ENCODE data around the gene PPP1R13B. TPM values are rescaled to one million over a fixed set of nuclear protein-coding genes. Genes with fewer than 3 reads are reported as not detected.
A peak's percentile ranks its signal among the peaks of the same experiment; 100 is the strongest.

Gene PPP1R13B
- total RNA-seq, 2 donors from 2014 or later = 11.7 to 12.1 TPM

DNA sequence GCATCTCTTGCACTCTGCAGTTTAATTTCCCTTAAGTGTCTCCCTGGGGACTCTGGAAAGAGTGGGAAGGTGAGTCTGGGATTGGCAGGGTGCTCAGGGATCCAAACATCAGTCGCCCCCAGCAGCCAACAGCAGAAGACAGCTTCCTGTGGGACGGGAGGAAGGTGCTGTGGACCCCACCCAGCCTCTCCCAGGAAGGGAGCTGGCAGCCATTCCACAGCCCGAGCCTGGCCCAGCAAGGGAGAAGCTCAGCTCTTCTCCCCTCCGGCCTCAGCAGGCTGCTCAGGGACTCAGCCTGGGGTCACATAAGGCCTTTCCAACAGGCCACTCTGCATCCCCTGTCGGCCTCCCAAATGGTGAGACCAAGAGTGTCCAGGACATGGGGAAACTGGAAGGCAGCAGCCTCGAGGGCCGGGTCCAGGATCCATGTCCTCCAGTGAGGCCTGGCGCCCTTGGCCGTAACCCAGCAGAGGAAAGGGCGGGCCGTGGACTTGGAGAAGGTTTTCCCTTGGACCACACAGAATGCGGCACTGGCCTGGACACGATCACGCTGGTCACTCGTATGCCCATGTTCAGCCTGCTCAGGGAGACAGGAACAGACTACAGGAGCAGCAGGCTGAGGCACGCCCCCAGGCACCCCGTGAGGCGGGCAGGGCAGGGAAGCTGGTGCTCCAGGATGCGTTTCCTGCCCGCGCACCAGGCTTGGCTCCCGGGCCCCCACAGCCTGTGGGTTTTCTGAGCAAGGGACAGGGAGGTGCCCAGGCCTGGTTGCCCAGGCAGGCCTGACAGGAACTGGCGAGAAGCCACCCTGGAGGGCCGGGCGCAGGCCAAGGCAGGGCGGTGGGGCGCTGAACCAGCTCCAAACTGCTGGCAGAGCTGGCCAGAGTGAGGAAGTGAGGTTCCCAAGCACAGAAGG is 135.6 kb downstream of the PPP1R13B start:
- Mint-ChIP-seq H3K9me3 (no peaks in the 10 kb centered on the region), H3K36me3 (peaks cover 0 to 7% of the 10 kb centered on the region in 2 donors), H3K27ac (peak overlapping the region in 1 of 2 donors; percentile 77)
- ATAC-seq (no peak), DNase-seq (ENCODE audit: low spot score in 2 of 2) (no peak)

DNA sequence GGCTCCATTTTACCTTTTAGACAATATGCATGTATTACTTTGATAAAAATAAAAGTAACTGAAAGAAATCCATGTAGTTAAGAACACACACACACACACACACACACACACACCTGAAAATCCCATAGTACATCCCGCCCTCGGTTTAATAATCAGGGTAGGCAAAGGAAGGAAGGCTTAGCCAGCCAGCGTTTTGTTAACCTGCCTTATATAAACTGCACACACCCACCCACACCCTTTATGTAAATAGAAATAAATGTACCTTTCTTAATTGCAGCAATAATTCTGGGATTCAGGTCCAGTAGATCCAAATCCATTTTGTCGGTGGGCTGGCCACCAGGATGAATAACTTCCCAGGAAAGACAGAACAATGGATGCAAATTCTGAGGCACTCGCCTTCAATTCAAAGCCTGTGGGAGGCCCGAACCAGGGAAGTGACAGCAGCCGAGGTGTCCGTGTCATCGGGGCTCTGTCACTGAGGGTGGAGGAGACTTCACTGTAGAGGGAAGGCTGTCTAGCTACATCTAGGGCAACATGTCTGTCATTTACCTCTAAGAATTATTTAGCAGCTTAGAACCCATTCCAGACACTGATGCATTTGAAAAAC is 136.5 kb downstream of the PPP1R13B start:
- no peaks in the 10 kb centered on the region for H3K9me3 Mint-ChIP-seq
- peak overlapping the region in 1 of 2 donors; percentile 91 for H3K27ac Mint-ChIP-seq
- DNase-seq (ENCODE audit: low spot score in 2 of 2) (no peak), ATAC-seq (no peak)
- peaks cover 0 to 7% of the 10 kb centered on the region in 2 donors for H3K36me3 Mint-ChIP-seq

DNA sequence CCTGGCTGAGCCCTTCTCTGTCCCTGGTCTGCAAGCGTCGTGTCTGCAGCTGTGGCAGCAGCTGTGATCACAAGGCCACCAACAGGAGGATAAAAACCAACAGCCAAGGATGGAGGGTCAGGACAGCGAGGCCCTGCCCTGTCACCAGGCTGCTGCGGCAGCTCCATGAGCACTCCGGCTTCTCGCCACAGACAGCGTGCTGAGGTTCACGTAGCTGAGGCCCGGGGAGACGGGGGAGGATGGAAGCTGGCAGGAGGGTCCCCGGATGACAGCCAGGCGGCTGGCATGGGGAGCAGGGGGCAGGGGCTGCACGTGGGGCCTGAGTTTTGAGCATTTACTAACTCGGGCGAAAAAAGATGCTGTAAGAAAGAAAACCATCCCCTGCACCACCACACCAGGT is 137.6 kb downstream of the PPP1R13B start:
- H3K27ac Mint-ChIP-seq = no peak overlapping the region
- DNase-seq (ENCODE audit: low spot score in 2 of 2) (no peak), ATAC-seq (no peak)
- peaks cover 0 to 7% of the 10 kb centered on the region in 2 donors for H3K36me3 Mint-ChIP-seq
- no peaks in the 10 kb centered on the region for H3K9me3 Mint-ChIP-seq

DNA sequence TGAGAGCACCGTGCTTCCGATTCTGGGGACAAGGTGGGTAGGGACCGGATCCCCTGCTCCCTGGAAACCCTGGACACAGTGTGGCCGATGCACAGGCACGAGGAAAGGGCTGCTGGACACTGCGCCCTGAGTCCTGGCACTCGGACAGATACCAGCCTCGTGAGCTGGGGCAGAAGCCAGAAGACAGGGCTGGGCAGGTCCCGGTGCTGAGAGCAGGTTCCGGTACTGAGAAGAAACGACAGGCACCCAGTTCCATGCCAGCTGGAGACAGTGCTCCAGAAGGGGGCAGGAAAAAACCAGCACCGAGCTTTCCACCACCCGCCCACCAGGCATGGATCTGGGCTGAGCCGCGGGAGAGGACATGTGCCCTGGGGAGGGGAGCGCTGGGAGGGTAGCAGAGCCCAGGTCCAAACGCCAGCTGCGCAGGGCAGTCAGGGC is 138.6 kb downstream of the PPP1R13B start:
- DNase-seq (ENCODE audit: low spot score in 2 of 2) (no peak), ATAC-seq (no peak)
- Mint-ChIP-seq H3K9me3 (no peaks in the 10 kb centered on the region), H3K36me3 (no peaks in the 10 kb centered on the region), H3K27ac (peak overlapping the region; percentile 14 to 70)

DNA sequence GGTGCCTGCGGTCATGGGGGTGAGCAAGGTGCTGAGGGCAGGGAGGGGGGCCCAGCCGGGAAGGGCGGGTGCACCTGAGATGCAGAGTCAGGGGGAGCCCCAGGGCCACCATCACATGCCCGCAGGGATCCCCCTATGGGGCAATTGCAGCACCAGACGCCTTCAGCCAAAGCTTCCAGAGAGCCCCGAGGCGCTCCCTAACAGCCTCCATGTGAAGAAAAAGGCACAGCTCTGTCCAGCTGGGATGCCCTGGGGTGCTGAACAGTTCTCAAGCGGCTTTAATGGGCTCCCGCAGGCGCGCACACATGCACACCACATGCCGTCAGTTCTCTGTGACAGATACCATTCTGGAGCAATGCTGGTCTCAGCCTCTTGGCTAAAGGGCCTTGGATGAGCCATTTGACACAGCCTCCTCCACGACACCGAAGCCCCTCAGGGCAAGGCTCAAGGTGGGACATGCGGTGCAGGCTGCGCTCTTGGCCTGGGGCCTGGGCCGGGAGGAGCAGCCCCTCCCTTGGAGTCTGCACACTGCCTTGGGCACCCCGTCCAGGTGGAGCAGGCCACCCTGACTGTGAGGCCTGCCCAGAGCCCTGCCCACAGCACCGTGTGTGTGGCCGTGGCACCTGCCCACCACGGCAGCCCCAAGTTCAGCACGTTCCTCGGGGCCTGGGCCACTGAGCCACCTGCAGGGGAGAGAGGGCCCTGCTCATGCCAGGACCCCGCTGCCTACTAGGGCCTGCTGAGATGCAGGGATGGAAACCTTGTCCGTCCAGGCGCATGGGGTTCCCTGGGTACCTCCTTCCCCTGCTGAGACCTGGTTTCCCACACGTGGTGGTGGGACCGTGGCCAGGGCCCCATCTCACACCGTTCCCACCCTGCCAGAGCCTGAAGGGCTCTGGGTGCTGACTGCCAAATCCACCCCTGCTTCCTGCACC is 139.8 kb downstream of the PPP1R13B start:
- Mint-ChIP-seq H3K27ac (peak overlapping the region; percentile 9 to 70), H3K9me3 (no peaks in the 10 kb centered on the region), H3K36me3 (no peaks in the 10 kb centered on the region)
- no peak for DNase-seq (ENCODE audit: low spot score in 2 of 2)
- peak in 1 of 2 donors; percentile 8 for ATAC-seq

DNA sequence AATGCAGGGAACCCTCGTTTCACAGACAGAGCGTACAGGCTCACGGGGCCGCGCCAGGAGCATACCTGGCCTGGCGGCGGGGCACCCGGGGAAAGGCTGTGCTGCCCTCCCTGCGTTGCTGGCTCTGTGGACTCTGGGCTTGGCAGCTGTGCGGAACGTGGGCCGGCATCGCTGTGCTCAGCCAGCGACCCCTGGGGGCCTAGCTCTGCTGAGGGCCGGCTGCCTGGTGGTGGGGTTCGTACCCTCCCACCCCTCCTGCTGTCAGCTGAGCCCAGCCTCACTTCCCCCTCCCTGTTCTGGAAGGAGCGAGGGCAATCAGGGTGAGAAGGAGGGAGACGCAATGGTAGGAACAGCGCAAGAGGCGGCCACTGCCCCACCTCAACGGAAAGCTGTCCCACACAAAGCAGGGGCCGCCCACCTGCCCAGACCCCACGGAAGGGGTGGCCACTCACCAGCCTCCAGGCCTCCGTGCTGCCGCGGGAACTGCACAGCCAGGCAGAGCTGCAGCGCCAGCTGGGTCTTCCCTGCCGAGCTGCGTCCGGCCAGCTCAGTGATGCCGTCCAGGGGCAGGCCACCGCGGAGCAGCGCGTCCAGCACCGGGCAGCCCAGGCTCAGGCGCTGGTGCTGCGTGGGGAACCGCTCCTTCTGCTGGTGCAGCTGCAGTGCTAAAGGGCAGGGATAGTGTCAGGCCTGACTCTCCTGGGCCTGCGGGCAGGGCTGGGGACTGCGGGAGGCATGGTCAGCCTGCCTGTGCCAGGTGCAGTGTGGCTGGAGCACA is 140.6 kb downstream of the PPP1R13B start:
- Mint-ChIP-seq H3K9me3 (no peaks in the 10 kb centered on the region), H3K36me3 (no peaks in the 10 kb centered on the region), H3K27ac (no peak overlapping the region)
- ATAC-seq (no peak), DNase-seq (ENCODE audit: low spot score in 2 of 2) (no peak)

DNA sequence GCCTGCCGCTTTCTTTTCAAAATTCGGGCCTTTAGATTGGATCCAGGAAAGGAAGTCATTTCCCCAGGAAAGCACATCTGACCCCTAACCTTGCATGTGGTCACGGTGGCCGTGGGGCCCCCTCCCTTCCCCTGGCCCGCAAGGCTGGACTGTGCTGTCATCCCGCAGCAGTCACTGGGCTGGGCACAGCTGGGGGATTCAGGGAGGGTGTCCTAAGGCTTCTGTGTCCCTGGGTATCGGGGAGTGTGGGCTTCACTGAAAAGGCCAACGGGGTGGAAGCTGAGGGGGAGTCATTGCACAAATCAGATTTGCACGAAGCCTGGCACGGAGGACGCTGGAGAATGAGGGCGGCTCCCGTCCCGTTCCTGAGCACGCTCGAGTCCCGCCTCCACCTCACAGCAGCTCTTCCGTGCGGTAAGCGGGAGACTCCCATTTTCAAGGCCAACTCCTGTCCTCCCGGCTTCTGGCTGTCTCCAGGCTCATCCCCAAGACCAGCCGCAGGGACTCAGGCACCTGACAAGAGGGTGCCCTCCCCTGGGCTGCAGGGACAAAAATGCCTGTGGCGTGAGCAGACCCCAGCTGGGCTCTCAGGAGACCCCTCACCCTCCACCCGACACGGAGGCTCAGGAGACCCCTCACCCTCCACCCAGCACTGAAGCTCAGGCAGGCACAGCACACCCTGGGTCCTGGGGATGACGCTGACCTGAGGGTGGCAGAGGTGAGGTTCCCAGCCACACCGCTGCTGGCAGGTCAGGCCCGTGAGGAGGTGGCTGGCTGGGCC is 141.7 kb downstream of the PPP1R13B start:
- DNase-seq (ENCODE audit: low spot score in 2 of 2) = no peak
- Mint-ChIP-seq H3K27ac (peak overlapping the region; percentile 50 to 68), H3K36me3 (no peaks in the 10 kb centered on the region), H3K9me3 (no peaks in the 10 kb centered on the region)
- ATAC-seq = no peak

DNA sequence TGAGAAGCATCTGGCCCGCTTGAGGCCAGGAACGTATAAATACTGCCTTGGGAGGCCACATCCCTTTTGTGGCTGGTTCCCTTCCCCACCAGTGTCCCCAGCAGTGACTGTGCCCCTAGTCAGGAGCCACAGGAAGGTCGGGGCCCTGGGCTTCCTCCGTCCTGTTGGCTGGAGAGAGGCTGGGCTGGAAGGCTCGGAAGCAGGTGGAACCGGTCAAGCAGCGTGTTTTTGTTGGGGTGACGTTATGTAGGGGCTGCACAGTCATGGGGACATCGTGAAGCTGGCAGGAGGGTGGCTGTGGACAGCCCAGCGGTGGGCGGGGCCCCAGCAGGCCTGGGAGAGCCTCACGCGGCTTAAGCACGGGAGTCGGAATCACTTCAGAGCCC is 142.3 kb downstream of the PPP1R13B start:
- no peaks in the 10 kb centered on the region for H3K36me3 Mint-ChIP-seq
- no peak for DNase-seq (ENCODE audit: low spot score in 2 of 2)
- peak overlapping the region; percentile 50 to 65 for H3K27ac Mint-ChIP-seq
- H3K9me3 Mint-ChIP-seq = no peaks in the 10 kb centered on the region
- ATAC-seq = no peak

DNA sequence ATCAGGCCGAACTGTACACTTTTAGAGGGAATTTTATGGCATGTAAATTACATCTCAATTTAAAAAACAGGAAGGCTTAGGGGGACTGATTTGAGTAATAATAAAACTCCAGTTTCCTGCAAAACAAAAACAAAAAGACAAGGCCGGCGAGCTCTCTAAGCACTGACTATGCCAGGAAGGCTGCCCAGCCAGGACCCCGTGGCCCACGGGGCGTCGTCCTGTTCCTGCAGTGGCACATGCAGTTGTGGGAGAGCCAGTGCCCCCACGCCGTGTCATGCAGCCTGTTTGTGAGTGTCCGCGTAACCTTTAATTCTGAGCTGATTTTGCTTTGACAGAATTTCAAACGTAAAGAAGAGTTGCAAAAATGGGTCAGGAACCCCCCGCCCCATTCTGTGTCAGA is 142.7 kb downstream of the PPP1R13B start:
- peak overlapping the region; percentile 50 to 65 for H3K27ac Mint-ChIP-seq
- ATAC-seq (no peak), DNase-seq (ENCODE audit: low spot score in 2 of 2) (no peak)
- H3K36me3 Mint-ChIP-seq = no peaks in the 10 kb centered on the region
- no peaks in the 10 kb centered on the region for H3K9me3 Mint-ChIP-seq

DNA sequence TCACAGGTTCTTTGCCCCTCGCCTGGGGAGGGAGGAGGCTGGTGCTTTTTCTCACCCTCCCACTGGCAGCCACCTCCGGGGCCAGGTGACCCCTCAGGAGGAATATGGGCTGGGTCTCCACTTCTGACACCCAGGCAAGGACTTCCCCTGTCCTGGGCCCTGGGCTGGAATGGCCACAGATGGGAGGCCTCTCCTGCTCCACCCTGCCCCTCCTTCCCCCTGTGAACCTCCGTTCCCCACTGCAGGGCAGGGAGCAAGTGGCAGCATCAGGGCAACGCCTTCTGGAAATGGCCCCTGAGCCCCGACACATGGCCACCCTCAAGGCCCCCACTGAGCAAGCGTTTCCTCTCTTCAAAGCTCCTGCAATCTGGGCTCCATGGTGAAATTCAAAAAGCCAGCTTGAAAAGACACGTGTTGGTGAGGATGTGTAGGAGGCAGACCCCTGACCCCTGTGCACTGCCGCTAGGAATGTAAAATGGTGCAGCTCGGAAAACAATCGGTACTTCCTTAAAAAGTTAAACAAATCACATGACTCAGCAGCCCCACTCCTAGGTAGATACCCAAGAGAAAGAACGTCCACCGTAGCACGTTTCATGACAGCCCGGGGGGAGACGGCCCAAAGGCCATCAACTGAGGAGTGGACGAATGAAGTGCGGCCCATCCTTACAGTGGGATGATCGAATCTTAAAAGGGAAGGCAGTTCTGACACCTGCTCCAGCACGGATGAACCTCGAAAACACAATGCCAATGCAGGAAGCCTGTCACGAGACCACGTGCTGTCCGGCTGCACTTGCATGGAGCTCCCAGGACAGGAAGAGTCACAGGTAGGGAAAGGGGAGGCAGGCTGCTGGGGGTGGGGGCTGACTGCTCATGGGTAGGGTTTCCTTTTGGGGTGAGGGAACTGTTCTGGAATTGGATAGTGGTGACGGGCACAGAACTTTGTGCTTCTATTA is 143.7 kb downstream of the PPP1R13B start:
- peak overlapping the region; percentile 64 to 73 for H3K27ac Mint-ChIP-seq
- no peaks in the 10 kb centered on the region for H3K36me3 Mint-ChIP-seq
- no peaks in the 10 kb centered on the region for H3K9me3 Mint-ChIP-seq
- DNase-seq (ENCODE audit: low spot score in 2 of 2) (no peak), ATAC-seq (no peak)

DNA sequence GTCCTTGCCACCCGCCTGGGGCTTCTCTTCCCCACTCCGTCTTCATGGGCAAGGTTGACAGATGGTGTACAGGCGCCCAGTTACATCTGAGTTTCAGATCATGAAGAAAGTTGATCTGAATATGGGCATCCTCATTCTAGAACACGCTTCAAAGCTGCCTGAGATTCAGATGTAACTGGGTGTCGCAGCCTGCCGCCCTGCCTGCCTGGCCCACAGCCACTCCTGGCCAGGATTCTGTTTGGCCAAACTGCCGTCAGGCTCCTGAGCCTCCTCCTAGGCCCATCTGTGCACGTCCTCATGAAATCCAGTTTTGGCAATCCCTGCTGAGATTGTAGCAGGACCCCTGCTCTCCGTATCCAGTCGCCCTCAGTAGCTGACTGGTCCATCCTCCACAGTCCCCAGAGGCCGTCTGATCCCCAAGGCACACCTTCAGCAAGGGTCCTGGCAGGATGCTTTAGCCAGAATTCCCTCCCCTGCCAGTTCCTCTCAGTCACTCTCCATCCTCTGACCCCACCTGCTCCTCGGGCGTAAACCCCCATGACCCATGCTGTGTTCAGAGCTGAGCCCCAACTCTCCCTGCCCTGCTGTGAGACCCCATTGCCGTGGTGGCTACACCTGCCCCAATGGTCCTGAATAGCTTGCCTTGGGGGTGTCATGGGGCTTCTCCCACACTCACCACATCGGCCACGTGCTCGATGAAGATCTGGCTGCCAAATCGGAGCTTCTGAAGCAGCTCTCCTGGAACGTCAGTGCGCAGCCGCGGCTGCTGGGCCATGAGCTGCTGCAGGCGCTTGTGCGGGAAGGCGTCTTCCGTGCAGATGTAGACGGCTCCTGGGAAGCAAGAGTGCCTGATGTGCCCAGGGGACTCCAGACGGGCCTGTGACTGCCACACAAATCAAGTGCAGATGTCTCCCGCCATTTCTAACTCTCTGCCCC is 144.6 kb downstream of the PPP1R13B start:
- H3K27ac Mint-ChIP-seq = peak overlapping the region; percentile 64 to 73

DNA sequence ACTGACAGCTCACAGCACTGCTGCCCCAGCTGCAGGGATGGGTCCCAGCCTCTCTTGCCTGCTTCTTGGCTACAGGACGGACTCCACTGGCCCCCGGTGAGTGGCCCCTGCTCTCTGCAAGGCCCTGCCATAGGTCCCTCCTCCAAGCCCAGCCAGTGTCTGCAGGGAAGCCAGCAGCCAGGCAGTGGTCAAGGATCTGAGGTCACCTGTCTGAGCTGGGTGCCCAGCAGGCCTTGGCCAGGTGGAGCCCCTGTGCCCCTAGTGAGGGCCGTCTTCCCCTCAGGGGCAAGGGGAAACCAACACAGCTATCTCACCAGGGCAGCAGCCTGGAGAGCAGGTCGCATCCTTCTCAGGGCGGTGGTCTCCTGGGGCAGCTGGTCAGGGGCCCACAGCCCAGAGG is 145.3 kb downstream of the PPP1R13B start:
- Mint-ChIP-seq H3K36me3 (no peaks in the 10 kb centered on the region), H3K27ac (peak overlapping the region in 1 of 2 donors; percentile 64), H3K9me3 (no peaks in the 10 kb centered on the region)
- ATAC-seq (no peak), DNase-seq (ENCODE audit: low spot score in 2 of 2) (no peak)

More for the DNA sequence above, 144.6 kb downstream of the PPP1R13B start:
- Mint-ChIP-seq H3K36me3 (no peaks in the 10 kb centered on the region), H3K9me3 (no peaks in the 10 kb centered on the region)
- no peak for DNase-seq (ENCODE audit: low spot score in 2 of 2)
- no peak for ATAC-seq

DNA sequence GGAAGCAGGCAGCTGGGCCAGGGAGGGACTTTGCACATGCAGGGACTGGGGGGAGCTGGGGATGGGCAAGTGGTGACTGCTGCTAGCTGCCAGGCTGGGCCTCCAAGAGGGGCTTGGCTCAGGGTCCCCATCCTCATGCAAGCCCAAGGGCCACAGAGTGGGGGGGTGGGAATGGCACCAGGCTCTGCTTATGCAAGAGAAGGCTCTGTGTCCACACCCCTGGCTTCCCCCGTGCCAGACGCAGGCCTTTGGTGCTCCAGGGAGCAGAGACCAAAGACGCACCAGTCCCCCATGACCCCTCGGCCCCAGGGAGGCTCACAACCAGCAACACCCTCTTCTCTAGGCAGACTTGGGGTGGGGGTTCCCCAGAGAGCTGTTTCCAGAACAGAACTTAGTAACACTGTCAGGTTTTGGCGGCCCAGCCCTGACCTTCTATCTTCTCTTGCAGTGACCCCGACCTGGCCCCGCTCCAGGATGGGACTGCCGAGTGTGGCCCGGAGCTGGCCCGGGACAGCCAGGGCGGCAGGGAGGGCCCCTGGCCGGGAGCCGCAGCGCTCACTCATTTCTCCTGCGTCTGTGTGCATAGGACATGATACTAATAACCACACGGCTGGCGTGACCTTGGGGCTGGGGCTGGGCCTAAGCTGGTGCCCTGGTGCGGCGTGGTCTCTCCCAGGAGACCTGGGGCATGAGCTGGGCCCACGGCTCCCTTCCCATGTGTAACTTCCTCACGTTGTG is 146.5 kb downstream of the PPP1R13B start:
- Mint-ChIP-seq H3K9me3 (no peaks in the 10 kb centered on the region), H3K36me3 (no peaks in the 10 kb centered on the region), H3K27ac (peak overlapping the region in 1 of 2 donors; percentile 44)
- DNase-seq (ENCODE audit: low spot score in 2 of 2) (no peak), ATAC-seq (no peak)

All from activated naive CD4-positive, alpha-beta T cell treated with anti-CD3 and anti-CD28 coated beads, Interleukin-2, amount 50 U/mL, for 72 hours (primary cell).